GM18517 (cell line): ENCODE measurements around the gene RREB1.

ENCODE experiments used
- ATAC-seq: cut with Tn5 transposase; IDR thresholded peaks from one replicate; pipeline ENCODE4 v1.9.1; 2021; ENCODE audit warnings: mild to moderate bottlenecking, moderate library complexity; ENCODE audit not compliant: unreplicated experiment

RREB1 gene

GRCh38 chr6:7241709-7242645 is 134.2 kb downstream of the RREB1 start:
- ATAC-seq, result no peak

- no peak for ATAC-seq
These were observed 135.0 kb downstream of the RREB1 start for GRCh38 chr6:7242835-7243178.

GRCh38 chr6:7243179-7243981 is 135.6 kb downstream of the RREB1 start:
- no peak for ATAC-seq

GRCh38 chr6:7245668-7246393 is 138.1 kb downstream of the RREB1 start:
- no peak for ATAC-seq

- no peak for ATAC-seq
These were observed 138.8 kb downstream of the RREB1 start for GRCh38 chr6:7246401-7247178.

- ATAC-seq, result no peak
These were observed 139.4 kb downstream of the RREB1 start for GRCh38 chr6:7247179-7247456.

GRCh38 chr6:7247828-7248227 is 140.1 kb downstream of the RREB1 start:
- no peak for ATAC-seq

- ATAC-seq, result no peak
These were observed 141.6 kb downstream of the RREB1 start for GRCh38 chr6:7249391-7249790.

- ATAC-seq, result no peak
These were observed 142.3 kb downstream of the RREB1 start for GRCh38 chr6:7249946-7250643.

GRCh38 chr6:7250812-7251211 is 143.1 kb downstream of the RREB1 start:
- no peak for ATAC-seq

- ATAC-seq, result no peak
These were observed 144.0 kb downstream of the RREB1 start for GRCh38 chr6:7251646-7252260.

GRCh38 chr6:7252390-7252789 is 144.6 kb downstream of the RREB1 start:
- no peak for ATAC-seq

GRCh38 chr6:7254980-7255835 is 147.4 kb downstream of the RREB1 start:
- no peak for ATAC-seq

- ATAC-seq, result no peak
These were observed 148.2 kb downstream of the RREB1 start for GRCh38 chr6:7255918-7256317.

GRCh38 chr6:7256785-7257184 is 149.0 kb downstream of the RREB1 start:
- no peak for ATAC-seq

GRCh38 chr6:7257521-7258230 is 149.9 kb downstream of the RREB1 start:
- ATAC-seq, result no peak

- no peak for ATAC-seq
These were observed 150.5 kb downstream of the RREB1 start for GRCh38 chr6:7258231-7258763.
